HG03060 (cell line): ENCODE results near the gene COL18A1.
"Not testable (repeated sequence)": the region's sequence is repeated elsewhere in the genome, so short reads cannot be mapped to it uniquely, and the experiment has no call there.

Source experiments
- ATAC-seq: cut with Tn5 transposase; IDR thresholded peaks from one replicate; pipeline ENCODE4 v1.9.1; 2021; ENCODE audit warnings: low read depth, moderate number of reproducible peaks; ENCODE audit not compliant: unreplicated experiment

The COL18A1 gene

GRCh38 chr21:45404730-45405270, at the start of gene COL18A1:
Gene COL18A1 (plus strand): TSS chr21:45405165. CDS start chr21:45405231, 66 bp downstream.
- no peak for ATAC-seq

DNA sequence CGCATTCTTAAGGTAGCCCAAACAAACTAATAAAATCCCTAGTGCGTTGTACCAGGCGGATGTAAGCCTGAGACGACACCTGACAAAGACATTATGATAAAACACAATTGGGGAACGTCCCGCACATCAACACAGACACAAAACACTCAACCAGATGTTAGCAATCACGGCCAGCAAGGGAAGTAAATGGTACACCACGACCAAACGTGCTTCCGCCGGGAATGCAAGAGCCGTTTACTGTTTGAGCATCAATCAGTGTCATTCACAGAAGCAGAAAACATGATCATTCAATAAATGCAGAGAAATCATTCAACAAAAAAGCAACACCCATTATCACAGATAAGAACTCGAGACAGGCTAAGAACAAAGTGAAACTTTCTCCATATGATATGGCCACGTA, 49.4 kb upstream of the COL18A1 start:
- no peak for ATAC-seq

- no peak for ATAC-seq
Observed at GRCh38 chr21:45356251-45356650, 48.7 kb upstream of the COL18A1 start.

DNA sequence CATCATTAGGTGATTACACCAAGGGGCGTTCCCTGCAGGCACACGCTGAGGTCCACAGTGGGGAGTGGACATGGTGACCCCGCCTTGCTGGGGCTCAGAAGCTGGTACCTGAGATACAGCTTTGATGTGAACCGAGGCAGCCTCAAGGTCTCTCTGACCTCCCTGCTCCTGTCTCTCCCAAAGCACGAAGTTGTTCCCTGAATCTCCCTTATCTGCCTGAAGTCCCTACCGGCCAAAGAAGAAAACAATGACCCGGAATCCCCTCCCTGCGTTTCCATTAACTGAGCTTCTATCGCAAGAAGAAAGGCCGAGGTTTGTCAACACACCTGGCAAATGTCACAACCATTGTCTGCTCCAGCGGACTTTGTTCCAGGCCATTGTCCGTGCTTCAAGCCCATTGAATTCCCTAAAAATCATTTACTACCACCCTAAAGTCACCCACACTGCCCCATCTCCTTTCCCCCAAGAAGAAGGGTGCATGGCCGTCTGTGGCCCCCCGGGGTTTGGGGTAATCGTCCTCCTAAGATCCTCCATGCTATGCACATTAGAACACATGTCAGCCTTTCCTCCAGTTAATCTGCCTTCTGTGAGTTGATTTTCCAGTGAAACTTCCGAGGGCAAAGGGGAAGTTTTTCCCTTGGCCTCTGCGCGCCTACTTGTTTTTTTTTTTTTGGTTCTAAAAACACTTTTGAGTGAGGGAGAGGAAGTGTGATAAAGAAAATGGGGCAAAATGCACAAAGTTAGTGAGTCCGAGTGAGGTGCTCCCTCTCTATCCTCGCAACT, 48.1 kb upstream of the COL18A1 start:
- no peak for ATAC-seq

DNA sequence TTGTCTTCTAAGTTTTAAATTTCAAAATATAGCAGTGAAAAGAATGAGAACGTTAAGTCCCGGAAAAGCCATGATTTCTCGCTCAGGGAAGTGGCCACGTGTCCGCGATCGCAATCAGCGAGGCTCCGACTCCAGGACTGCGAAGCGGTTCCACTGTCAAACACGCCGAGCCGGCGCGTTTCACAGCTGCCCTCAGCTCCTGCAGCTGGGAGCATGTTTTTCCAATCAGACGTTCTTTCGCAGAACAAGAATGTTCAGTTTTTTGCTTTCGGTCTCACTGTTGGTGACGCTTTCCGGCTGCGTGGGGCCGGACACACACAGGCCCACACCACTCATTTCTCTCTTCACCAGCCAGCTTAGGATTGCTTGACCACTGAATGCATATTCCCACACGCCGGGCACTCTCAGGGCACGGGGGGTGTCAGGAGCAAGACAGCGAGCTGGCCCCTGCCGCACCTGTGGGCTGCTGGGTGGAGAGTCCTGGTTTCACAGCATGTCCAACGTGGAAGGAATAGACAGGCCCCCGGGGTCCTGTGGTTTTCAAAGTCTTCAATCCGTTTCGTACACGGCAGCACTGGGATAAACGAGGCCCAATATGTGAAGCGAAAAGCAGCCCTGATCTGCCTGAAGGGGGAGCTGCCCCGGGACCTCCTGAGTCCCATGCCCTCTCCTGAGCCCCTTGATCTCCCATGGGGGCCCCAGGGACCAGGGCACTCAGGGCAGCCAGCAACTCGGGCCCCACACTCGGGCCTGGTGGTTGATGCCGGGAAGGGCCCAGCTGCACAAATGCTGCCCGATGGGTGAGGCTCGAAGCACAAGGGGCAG, 47.3 kb upstream of the COL18A1 start:
- ATAC-seq = no peak

DNA sequence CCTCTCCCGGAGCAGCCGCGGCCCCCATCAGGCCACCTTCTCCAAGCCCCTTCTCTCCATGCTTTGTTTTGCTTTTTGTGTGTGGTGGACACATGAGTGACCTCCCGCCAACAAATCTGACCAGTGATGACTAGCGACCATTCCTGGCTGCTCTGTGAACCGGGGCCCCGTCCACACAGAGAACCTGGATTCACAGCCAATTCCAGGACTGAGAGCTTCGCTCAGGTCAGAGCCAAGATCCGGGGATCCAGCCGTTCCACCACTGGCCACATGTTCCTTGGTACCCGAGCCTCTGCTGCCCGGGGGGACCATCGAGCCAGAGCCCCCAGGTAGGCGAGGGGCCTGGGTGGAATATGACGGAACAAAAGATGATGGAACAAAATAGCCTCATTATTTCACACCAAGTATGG, 46.7 kb upstream of the COL18A1 start:
- ATAC-seq = no peak

- ATAC-seq = no peak
Observed at GRCh38 chr21:45358711-45359310, 46.2 kb upstream of the COL18A1 start.

DNA sequence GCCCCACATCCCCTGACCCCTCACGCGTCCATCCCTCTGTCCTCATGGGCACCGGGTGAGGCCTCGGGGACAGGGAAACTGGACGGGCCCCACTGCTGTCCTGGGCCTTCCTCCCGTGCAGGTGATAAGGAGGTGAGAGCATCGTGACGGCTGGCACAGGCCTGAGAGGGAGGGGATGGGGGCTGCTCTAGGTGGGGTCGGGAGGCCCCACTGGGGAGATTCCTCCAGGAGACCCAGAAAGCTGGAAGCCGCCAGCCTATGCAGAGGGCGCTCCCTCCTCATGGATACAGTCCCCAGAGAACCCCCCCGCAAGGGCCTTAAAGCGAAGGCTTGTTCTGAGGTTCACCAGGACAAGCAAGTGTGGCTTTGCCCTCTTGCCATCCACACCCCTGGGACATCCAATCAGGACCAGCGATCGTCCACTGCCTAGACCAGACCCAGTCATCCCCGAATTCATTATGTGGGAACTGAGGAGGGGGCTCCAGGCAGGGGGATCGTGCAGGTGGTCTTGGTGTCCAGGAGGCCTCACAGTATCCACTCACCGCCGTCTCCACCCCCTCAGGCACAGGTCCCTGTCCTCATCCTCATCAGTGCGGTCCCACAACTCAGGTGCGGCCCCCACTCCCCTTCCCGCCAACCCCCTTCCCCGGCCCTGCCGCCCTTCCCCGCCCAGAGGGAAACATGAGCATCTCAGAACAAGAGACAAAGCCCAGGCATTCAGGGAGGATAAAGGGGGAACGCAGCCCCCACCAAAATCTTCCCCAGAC, 45.3 kb upstream of the COL18A1 start:
- no peak for ATAC-seq

GRCh38 chr21:45361033-45361997, 43.6 kb upstream of the COL18A1 start:
- no peak for ATAC-seq

GRCh38 chr21:45362077-45362747, 42.8 kb upstream of the COL18A1 start:
- ATAC-seq = no peak

DNA sequence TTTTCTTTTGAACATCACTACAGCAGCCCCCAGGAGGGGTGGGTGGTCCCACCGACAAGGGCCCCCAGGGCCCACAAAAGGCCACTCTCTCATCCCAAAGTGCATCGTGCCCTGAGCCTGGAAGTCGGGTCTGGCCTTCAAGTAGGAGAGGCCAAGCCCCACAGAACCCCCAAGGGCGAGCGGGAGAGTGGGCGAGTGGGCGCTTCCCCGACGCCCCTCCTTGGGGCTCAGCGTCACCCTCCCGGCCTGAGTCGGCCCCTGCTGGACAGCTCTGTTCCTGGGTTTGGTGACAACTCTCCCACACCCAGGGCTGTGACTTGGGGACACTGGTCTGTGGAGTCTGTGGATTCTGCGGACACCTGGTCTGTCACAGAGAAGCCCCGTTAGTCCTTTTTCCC, 42.2 kb upstream of the COL18A1 start:
- no peak for ATAC-seq

GRCh38 chr21:45363272-45363671, 41.7 kb upstream of the COL18A1 start:
- not testable (repeated sequence) for ATAC-seq

- ATAC-seq = no peak
Observed at GRCh38 chr21:45363921-45364467, 41.0 kb upstream of the COL18A1 start.

DNA sequence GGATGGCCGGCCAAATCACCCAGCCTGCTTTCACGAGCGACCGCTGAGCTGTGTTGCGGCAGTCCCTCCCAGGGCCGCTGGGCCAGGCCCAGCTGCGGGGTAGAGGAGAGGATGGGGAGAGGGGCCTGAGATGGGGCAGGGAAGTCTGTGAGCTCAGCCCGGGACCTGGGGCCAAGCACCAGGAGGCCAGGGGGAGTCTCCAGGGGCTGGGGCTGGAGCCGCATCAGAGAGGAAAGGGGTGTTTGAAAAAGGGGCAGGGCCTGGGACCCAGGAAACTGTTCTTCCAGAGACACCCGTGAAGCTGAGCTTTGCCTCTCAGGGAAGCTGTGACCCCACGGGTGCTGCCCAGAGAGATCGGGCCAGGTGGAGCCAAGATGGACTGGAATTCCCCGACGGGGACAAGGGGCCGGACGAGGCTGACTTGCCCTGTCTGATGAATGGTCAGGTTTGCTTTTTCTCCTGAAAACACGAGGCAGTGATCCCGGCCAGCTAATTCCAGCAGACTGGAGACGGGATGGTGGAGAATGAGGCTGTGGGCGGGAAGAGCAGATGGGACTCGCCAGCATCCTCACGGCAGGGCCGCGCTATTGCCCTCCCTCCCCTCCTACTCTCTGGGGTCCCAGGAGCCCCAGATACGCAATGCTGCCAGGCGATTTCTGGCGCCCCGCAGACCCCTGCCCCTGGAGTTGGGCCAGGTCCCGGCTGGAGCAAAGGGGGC, 40.3 kb upstream of the COL18A1 start:
- no peak for ATAC-seq

DNA sequence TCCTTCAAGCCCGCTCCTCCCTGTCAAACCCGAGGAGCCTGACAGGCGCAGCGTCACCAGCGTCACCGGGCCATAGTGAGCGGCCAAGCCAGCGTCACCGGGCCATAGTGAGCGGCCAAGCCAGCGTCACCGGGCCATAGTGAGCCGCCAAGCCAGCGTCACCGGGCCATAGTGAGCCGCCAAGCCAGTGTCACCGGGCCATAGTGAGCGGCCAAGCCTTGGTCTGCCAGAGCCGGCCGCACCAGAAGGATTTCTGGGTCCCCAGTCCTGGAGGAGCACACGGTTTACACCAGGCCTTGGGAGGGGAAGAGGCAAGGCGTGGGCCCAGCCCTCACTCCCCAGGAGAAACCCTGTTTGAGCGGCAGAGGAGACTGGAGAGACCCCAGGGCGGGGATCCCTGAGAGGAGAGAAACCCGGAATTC, 39.8 kb upstream of the COL18A1 start:
- ATAC-seq = no peak

GRCh38 chr21:45365608-45366241, 39.2 kb upstream of the COL18A1 start:
- ATAC-seq = no peak

DNA sequence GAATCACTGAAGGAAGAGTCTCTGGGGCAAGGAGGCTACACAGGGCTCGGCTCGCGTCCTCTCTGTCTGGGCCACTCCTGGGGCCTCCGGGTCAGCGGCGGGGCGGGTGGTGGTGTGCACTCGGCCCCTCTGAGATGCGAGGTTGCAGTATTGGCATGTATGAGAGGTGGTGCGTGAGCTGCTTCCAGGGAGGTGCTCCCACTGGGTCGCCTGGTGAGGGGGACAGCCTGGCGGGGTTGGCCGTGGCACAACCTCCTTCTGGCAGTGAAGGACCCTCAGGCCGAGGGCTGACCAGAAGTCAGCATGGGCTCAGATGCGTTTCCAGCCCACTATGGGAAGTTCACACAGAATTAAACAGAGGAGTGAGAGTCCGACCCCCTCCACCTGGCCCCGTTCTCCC, 38.5 kb upstream of the COL18A1 start:
- ATAC-seq = no peak
